PFSK-1 (cell line): ENCODE results near the gene FAM78B.

Source experiments
- FOXP2 ChIP-seq: optimal IDR thresholded peaks from 2 replicates; pipeline ENCODE3; 2011; ENCODE audit warnings: borderline replicate concordance, control low read depth, inconsistent platforms; ENCODE audit not compliant: insufficient read depth; ENCODE audit errors: extremely low read length, extremely low read depth
- POLR2AphosphoS5 ChIP-seq: IDR thresholded peaks from 2 replicates; pipeline ENCODE4 v1.6.1; 2012; ENCODE audit warnings: low read depth, mild to moderate bottlenecking, control low read depth, low read length, moderate library complexity
- SIN3A ChIP-seq: IDR thresholded peaks from 2 replicates; pipeline ENCODE4 v1.6.1; 2012; ENCODE audit warnings: mild to moderate bottlenecking, low read length, moderate library complexity, borderline replicate concordance; ENCODE audit not compliant: insufficient read depth
- TAF1 ChIP-seq: IDR thresholded peaks from 2 replicates; pipeline ENCODE4 v1.6.1; 2012; ENCODE audit warnings: low read length, control low read depth, borderline replicate concordance; ENCODE audit not compliant: insufficient read depth
- TF ChIP-seq, protein P1 (sequence below), 2 experiments: IDR thresholded peaks; 2 replicates each; pipeline versions ENCODE4 v1.6.1 to v1.8.0; 2011 to 2012; ENCODE audit warnings: low read depth in 2 of 2, low read length in 2 of 2, control low read depth in 1 of 2, inconsistent platforms in 1 of 2, mild to moderate bottlenecking in 1 of 2, moderate library complexity in 1 of 2; ENCODE audit not compliant: insufficient read depth in 1 of 2

The FAM78B gene

DNA sequence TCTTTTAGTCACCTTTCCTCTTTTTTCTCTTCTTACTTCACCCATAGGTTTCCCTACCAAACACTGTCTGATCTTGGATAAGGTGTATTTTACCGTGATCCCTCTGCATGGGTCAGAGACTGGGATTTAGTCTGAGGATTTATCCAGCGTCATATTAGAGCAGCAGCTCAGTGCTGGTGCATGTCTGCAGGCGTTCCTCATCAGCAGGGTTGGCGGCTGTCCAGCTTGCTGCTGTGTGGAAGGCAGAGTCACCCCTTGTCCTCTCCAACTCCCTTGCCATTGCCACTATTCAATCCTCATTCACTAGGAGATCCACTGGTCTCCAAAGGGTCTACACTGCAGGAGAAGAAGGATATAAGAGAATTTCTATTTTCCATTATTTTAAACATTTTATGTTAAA lies 7.3 kb upstream of the FAM78B start:
- TF ChIP-seq FOXP2: no peak
- no peak for TF ChIP-seq TAF1
- no peak for TF ChIP-seq POLR2AphosphoS5
- TF ChIP-seq SIN3A: no peak
- TF ChIP-seq, protein P1, sequence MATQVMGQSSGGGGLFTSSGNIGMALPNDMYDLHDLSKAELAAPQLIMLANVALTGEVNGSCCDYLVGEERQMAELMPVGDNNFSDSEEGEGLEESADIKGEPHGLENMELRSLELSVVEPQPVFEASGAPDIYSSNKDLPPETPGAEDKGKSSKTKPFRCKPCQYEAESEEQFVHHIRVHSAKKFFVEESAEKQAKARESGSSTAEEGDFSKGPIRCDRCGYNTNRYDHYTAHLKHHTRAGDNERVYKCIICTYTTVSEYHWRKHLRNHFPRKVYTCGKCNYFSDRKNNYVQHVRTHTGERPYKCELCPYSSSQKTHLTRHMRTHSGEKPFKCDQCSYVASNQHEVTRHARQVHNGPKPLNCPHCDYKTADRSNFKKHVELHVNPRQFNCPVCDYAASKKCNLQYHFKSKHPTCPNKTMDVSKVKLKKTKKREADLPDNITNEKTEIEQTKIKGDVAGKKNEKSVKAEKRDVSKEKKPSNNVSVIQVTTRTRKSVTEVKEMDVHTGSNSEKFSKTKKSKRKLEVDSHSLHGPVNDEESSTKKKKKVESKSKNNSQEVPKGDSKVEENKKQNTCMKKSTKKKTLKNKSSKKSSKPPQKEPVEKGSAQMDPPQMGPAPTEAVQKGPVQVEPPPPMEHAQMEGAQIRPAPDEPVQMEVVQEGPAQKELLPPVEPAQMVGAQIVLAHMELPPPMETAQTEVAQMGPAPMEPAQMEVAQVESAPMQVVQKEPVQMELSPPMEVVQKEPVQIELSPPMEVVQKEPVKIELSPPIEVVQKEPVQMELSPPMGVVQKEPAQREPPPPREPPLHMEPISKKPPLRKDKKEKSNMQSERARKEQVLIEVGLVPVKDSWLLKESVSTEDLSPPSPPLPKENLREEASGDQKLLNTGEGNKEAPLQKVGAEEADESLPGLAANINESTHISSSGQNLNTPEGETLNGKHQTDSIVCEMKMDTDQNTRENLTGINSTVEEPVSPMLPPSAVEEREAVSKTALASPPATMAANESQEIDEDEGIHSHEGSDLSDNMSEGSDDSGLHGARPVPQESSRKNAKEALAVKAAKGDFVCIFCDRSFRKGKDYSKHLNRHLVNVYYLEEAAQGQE (IDR thresholded peaks at IDR 0.05; ENCODE audit: insufficient read depth in 1 of 2, low read depth in 2 of 2, low read length in 2 of 2): no peak

DNA sequence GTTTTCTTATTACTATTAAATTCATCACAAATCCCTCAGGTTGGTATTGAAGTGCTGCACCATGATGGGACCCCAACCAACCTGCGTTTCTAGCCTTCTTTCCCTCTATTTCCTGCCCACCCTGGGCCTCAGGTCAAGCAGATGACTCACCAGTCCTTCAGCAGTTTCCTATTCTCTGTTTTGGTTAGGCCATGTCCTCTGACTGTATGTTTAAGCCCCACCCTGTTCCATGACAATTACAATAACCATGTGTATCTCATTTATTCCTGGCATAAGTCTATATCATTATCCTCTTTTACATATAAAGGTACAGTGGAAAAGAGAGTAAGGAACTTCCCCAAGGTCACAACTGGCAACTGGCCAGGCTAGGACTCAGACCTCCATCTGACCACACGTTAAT lies 5.3 kb upstream of the FAM78B start:
- TF ChIP-seq, protein P1 (IDR thresholded peaks at IDR 0.05; ENCODE audit: insufficient read depth in 1 of 2, low read depth in 2 of 2, low read length in 2 of 2): no peak
- no peak for TF ChIP-seq SIN3A
- TF ChIP-seq POLR2AphosphoS5: no peak
- no peak for TF ChIP-seq TAF1
- TF ChIP-seq FOXP2: no peak

DNA sequence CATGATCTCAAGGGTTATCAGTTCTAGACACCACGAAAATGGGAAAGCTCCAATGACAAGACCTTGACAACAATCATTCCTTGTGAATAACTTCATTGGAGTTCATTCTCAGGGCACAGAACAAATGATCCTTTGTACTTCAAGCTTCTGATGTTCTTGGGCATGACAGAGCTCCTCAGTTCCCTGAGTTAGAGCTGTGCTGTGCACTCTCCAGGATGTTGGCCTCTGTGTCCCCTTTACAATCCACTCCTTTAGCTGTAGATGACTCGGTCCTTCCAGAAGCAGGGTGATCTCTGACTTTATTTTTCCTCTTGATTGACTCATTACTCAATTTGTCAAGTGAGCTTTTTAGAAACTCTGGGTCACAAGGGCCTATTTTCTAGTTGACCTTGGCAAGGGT lies 3.9 kb upstream of the FAM78B start:
- TF ChIP-seq TAF1 (no peak), FOXP2 (no peak)
- TF ChIP-seq, protein P1 (IDR thresholded peaks at IDR 0.05; ENCODE audit: insufficient read depth in 1 of 2, low read depth in 2 of 2, low read length in 2 of 2): no peak

- no peak for TF ChIP-seq TAF1
Observed at GRCh38 chr1:166170075-166170474, 3.3 kb upstream of the FAM78B start.

GRCh38 chr1:166169182-166169581 lies 2.4 kb upstream of the FAM78B start:
- TF ChIP-seq TAF1 (no peak), SIN3A (no peak), FOXP2 (no peak), POLR2AphosphoS5 (no peak)
- TF ChIP-seq, protein P1 (IDR thresholded peaks at IDR 0.05; ENCODE audit: insufficient read depth in 1 of 2, low read depth in 2 of 2, low read length in 2 of 2): no peak
